ENCODE results near the gene TRIM29. TPM values are rescaled to one million over a fixed set of nuclear protein-coding genes. Genes with fewer than 3 reads are reported as not detected.

The TRIM29 gene
- total RNA-seq, 4 donors from 2014 or later: 1.3 to 5.7 (median 3.0) TPM

DNA sequence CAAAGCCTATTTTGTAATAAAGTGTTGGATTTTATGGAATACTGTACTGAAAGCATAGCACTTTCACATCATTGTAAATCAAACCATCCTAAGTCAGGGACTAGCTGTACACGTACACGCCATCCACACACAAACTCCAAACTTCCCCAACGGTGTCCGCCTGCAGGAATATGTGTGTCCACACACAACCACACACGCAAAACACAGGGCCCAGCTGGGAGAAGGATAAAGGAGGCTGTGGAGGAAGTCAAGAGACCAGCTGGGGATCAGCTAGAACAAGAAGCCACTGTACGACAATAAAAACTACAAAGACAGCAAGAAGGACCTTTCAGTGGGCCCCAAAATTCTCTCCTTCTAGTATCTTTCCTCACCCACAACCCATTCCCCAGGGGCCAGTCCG is 1.6 kb downstream of the TRIM29 start:
- ATAC-seq (ENCODE audit: low FRiP score): no peak
- TF ChIP-seq, protein P1, sequence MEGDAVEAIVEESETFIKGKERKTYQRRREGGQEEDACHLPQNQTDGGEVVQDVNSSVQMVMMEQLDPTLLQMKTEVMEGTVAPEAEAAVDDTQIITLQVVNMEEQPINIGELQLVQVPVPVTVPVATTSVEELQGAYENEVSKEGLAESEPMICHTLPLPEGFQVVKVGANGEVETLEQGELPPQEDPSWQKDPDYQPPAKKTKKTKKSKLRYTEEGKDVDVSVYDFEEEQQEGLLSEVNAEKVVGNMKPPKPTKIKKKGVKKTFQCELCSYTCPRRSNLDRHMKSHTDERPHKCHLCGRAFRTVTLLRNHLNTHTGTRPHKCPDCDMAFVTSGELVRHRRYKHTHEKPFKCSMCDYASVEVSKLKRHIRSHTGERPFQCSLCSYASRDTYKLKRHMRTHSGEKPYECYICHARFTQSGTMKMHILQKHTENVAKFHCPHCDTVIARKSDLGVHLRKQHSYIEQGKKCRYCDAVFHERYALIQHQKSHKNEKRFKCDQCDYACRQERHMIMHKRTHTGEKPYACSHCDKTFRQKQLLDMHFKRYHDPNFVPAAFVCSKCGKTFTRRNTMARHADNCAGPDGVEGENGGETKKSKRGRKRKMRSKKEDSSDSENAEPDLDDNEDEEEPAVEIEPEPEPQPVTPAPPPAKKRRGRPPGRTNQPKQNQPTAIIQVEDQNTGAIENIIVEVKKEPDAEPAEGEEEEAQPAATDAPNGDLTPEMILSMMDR (IDR thresholded peaks at IDR 0.05): no peak
- DNase-seq (ENCODE audit: low spot score): peak; percentile 12

DNA sequence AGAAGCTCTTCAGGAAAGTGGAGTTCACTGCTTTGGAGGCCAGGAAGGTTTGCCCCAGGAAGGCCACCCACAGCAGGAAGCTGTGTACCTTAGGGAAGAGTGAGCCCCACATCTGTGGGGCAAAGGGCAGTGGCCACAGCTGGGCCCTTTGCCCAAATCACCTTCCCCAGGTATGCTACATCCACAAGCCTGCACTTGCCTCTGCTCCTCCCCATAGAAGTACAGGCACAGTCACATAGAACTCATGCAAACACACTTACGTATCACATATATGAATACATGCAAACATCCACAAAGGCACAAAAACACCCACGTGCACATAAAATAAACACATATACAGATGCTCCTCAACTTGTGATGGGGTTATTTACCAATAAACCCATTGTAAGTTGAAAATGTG is 2.1 kb downstream of the TRIM29 start:
- ATAC-seq (ENCODE audit: low FRiP score) (no peak), DNase-seq (ENCODE audit: low spot score) (no peak)
- TF ChIP-seq, protein P1 (IDR thresholded peaks at IDR 0.05): no peak

DNA sequence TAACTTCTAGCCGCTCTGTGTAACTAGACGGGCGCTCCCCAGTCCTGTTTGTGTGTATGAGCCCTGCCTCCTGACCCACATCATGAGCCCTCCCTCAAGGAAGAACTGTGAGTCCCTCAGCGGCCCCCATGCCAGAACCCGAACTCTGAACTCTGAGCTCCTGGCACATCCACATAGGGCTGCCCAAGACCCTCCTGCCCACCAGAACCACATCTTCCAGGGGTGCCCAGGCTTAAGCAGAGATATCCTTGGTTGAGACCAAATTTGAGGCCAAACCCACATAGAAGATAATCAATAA is 3.0 kb downstream of the TRIM29 start:
- ATAC-seq (ENCODE audit: low FRiP score) (no peak), DNase-seq (ENCODE audit: low spot score) (peak; percentile 18)

DNA sequence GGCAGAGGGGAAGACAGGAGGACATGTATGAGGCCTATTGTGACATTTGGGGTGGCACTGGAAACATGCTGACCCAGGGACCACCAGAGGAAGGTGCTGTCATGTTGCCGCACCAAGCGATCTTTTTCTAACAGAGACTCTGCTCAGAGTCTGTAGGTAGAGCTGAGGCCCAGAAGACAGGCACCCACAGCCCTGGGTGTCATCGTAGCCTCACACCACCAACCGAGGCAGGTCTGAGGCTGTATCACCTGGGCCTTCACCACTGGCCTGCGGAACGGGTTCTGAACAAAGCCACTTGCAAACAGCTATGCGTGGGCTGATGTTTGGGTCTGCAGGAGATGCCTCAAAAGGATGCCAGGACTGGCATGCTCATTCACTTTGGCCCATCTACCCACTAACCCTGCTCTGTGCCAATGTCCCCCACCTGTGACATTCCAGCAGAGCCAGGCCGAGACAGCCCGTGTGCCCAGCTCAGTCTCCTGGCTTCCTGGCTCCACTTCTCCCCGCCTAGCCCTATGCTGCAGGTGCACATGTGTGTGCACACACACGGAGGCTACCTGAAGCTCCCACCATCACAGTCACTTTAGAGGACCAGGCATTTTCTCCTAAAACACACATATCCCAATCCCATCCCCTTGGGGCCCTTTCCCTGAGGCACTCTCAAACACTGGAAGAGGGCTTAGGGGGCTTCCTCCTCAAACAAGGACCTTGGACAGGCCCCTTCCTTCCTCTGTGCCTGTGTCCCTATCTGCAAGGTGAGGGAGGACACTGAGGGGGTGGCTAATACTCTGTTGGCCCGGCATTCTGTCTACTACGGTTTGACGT is 3.6 kb downstream of the TRIM29 start:
- DNase-seq (ENCODE audit: low spot score) (peak; percentile 14), ATAC-seq (ENCODE audit: low FRiP score) (no peak)
- TF ChIP-seq, protein P1 (IDR thresholded peaks at IDR 0.05): no peak

More for the DNA sequence above, 3.0 kb downstream of the TRIM29 start:
- TF ChIP-seq, protein P1 (IDR thresholded peaks at IDR 0.05): no peak

DNA sequence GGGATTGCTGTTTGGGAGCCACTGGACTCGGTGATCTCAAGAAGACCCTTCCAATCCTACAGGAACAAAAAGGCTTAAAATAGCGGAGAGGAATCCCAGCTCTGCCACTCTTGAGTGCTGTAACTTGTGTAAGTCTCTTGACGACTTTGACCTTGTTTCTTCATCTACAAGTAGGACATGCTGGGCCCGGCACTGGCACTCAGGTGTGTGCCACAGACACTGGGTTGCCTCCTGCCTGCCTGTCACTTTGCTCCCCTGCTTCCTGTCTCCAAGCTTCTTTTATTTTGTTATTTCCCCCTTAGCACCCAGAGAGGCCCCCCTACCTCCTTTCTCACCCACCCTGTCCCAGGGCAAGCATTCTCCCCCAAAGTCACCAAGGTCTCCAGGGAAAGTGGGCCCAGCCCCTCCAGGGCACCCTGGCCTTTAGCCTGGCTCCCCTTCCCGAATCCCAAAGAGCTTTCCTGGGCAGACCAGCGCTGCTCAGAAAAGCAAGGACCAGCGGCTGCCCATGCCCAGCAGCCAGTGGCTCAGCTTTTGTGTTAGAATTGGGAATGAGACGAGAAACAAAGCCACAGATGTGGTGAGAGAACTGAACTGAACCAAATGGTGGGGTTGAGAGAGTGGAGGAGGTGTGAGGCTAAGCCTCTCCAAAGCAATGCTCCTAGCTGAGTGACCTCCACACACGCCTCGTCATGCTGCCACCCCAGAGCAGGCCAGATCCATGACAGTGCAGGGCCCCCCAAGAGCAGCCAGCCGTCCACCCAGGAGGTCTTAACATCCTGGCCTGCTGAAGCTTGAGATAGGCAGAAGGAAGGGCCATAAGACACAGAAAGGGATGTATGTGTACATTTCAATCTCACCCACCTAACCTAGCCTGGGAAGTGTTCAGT is 4.5 kb downstream of the TRIM29 start:
- TF ChIP-seq, protein P1 (IDR thresholded peaks at IDR 0.05): no peak
- DNase-seq (ENCODE audit: low spot score): peak; percentile 17

DNA sequence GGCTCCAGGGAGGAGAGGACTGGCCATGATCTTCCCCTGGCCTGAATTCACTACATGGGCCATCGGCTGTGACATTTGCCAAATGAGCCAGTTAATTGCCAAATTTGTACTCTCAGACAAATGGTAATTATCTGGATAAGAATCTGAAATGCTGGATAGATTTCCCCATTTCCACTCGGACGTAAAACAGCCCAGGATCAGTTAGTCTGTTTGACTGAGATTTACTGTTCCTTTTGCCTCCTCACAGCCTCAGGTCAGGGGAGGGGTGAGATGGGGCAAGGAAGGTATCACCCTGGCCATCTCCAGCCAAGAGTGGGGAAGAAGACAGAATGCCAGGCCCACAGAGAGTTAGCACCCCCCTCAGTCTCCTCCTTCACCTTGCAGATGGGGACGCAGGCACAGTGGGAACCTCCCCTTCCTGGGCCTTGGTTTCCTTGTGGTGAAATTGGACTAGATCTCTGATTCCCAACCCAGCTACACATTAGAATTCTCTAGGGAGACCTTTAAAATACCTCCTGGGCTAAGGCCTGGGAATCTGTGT is 5.2 kb downstream of the TRIM29 start:
- TF ChIP-seq, protein P1 (IDR thresholded peaks at IDR 0.05): no peak
- DNase-seq (ENCODE audit: low spot score): no peak
- ATAC-seq (ENCODE audit: low FRiP score): no peak

More for the DNA sequence above, 4.5 kb downstream of the TRIM29 start:
- ATAC-seq (ENCODE audit: low FRiP score): no peak

Data from omental fat pad (tissue), 4 donors.